Measurements from ENCODE around the gene ABCC10.

DNA sequence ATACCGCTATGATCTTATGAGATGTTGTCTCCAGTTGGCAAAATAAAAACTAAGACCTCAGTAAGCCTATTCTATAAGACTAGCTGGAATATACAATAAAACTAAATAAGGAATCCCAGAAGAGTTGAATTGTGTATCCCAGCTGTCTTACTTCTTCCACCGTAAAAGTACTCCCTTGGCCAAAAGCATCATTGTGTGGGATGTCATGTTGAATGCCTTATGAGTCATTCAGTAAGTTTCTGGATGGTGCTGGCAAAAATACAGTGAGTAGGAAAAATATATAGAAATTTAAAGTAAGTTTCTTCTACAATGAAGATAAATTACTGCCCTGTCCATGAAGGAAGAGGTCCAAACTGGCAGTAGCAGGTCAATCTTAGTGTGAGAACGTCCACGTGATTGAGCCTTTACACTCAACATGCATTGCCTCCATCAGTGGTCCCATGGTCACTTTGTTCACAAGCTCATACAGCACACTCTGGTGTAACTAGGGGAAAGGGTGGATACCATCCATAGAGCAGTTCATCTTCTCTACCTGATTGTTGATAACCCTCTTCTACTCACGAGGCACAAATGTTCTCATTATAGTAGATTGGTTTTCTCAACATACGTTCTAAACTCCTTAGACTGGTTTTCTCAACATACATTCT is 44.2 kb upstream of the ABCC10 start:
- TF ChIP-seq POLR2A (IDR thresholded peaks at IDR 0.05; ENCODE audit: low read depth, low read length) (no peak), CBX5 (IDR thresholded peaks at IDR 0.05; ENCODE audit: low read depth) (no peak), NR2C2 (IDR thresholded peaks at IDR 0.05; ENCODE audit: borderline replicate concordance, control insufficient read depth, insufficient read length, low read depth) (no peak), SIN3A (IDR thresholded peaks at IDR 0.05; ENCODE audit: low read depth, low read length) (no peak), ZNF384 (IDR thresholded peaks at IDR 0.05; ENCODE audit: borderline replicate concordance, low read depth, low read length) (no peak), NFYB (IDR thresholded peaks at IDR 0.05; ENCODE audit: insufficient read depth, low read depth, low read length) (no peak), EP300 (IDR thresholded peaks at IDR 0.05; ENCODE audit: borderline replicate concordance in 1 of 2, control insufficient read depth in 1 of 2, low read depth in 2 of 2, low read length in 2 of 2) (no peak), MYC (IDR thresholded peaks at IDR 0.05; ENCODE audit: insufficient read depth, insufficient read length, insufficient replicate concordance, low read length, severe bottlenecking) (no peak)
- TF ChIP-seq, protein P1, sequence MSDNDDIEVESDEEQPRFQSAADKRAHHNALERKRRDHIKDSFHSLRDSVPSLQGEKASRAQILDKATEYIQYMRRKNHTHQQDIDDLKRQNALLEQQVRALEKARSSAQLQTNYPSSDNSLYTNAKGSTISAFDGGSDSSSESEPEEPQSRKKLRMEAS (IDR thresholded peaks at IDR 0.05; ENCODE audit: low read depth, low read length): no peak
- TF ChIP-seq, protein P2, sequence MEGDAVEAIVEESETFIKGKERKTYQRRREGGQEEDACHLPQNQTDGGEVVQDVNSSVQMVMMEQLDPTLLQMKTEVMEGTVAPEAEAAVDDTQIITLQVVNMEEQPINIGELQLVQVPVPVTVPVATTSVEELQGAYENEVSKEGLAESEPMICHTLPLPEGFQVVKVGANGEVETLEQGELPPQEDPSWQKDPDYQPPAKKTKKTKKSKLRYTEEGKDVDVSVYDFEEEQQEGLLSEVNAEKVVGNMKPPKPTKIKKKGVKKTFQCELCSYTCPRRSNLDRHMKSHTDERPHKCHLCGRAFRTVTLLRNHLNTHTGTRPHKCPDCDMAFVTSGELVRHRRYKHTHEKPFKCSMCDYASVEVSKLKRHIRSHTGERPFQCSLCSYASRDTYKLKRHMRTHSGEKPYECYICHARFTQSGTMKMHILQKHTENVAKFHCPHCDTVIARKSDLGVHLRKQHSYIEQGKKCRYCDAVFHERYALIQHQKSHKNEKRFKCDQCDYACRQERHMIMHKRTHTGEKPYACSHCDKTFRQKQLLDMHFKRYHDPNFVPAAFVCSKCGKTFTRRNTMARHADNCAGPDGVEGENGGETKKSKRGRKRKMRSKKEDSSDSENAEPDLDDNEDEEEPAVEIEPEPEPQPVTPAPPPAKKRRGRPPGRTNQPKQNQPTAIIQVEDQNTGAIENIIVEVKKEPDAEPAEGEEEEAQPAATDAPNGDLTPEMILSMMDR (IDR thresholded peaks at IDR 0.05 in 2 of 3, conservative IDR thresholded peaks at IDR 0.05 in 1 of 3; ENCODE audit: control insufficient read depth in 2 of 3, extremely low read depth in 1 of 3, insufficient read depth in 1 of 3, low read depth in 3 of 3, low read length in 3 of 3): no peak
- TF ChIP-seq, protein P3, sequence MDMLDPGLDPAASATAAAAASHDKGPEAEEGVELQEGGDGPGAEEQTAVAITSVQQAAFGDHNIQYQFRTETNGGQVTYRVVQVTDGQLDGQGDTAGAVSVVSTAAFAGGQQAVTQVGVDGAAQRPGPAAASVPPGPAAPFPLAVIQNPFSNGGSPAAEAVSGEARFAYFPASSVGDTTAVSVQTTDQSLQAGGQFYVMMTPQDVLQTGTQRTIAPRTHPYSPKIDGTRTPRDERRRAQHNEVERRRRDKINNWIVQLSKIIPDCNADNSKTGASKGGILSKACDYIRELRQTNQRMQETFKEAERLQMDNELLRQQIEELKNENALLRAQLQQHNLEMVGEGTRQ (IDR thresholded peaks at IDR 0.05; ENCODE audit: borderline replicate concordance, low read depth, low read length): no peak; the same call in 1 of the 2 replicates

All from GM12878 (cell line).